ENCODE data around the gene OSBPL5.

DNA sequence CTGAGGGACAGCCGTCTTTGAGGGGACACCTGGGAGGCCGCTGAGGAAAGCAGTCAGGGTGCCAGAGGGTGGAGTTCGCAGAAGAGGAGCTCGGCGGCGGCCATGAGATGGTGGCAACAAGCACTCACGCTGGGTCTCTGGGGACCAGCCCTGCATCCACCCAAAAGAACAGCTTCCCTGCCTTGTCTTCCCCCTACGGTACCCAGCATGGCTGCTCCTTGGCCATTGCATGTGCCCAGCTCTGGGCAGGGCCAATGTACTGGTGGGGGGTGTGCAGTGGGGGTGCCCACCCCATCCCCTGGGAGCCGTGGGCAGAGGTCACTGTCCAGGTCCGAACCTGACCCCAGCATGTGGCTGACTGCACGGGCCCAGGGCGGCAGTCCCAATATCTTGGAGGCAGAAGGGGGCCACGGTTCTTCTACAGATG is 42.3 kb downstream of the OSBPL5 start:
- TF ChIP-seq, protein P1, sequence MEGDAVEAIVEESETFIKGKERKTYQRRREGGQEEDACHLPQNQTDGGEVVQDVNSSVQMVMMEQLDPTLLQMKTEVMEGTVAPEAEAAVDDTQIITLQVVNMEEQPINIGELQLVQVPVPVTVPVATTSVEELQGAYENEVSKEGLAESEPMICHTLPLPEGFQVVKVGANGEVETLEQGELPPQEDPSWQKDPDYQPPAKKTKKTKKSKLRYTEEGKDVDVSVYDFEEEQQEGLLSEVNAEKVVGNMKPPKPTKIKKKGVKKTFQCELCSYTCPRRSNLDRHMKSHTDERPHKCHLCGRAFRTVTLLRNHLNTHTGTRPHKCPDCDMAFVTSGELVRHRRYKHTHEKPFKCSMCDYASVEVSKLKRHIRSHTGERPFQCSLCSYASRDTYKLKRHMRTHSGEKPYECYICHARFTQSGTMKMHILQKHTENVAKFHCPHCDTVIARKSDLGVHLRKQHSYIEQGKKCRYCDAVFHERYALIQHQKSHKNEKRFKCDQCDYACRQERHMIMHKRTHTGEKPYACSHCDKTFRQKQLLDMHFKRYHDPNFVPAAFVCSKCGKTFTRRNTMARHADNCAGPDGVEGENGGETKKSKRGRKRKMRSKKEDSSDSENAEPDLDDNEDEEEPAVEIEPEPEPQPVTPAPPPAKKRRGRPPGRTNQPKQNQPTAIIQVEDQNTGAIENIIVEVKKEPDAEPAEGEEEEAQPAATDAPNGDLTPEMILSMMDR (IDR thresholded peaks at IDR 0.05): no peak
- TF ChIP-seq EP300 (IDR thresholded peaks at IDR 0.05) (no peak), POLR2A (IDR thresholded peaks at IDR 0.05; ENCODE audit: low read depth) (no peak), POLR2AphosphoS5 (IDR thresholded peaks at IDR 0.05) (no peak)
